GM18868 (cell line): ENCODE results near the gene NPAS2.

Source experiments
- ATAC-seq: cut with Tn5 transposase; IDR thresholded peaks from one replicate; pipeline ENCODE4 v1.9.1; 2021; ENCODE audit warnings: mild to moderate bottlenecking, moderate library complexity; ENCODE audit not compliant: unreplicated experiment

Gene NPAS2, protein sequence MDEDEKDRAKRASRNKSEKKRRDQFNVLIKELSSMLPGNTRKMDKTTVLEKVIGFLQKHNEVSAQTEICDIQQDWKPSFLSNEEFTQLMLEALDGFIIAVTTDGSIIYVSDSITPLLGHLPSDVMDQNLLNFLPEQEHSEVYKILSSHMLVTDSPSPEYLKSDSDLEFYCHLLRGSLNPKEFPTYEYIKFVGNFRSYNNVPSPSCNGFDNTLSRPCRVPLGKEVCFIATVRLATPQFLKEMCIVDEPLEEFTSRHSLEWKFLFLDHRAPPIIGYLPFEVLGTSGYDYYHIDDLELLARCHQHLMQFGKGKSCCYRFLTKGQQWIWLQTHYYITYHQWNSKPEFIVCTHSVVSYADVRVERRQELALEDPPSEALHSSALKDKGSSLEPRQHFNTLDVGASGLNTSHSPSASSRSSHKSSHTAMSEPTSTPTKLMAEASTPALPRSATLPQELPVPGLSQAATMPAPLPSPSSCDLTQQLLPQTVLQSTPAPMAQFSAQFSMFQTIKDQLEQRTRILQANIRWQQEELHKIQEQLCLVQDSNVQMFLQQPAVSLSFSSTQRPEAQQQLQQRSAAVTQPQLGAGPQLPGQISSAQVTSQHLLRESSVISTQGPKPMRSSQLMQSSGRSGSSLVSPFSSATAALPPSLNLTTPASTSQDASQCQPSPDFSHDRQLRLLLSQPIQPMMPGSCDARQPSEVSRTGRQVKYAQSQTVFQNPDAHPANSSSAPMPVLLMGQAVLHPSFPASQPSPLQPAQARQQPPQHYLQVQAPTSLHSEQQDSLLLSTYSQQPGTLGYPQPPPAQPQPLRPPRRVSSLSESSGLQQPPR

DNA sequence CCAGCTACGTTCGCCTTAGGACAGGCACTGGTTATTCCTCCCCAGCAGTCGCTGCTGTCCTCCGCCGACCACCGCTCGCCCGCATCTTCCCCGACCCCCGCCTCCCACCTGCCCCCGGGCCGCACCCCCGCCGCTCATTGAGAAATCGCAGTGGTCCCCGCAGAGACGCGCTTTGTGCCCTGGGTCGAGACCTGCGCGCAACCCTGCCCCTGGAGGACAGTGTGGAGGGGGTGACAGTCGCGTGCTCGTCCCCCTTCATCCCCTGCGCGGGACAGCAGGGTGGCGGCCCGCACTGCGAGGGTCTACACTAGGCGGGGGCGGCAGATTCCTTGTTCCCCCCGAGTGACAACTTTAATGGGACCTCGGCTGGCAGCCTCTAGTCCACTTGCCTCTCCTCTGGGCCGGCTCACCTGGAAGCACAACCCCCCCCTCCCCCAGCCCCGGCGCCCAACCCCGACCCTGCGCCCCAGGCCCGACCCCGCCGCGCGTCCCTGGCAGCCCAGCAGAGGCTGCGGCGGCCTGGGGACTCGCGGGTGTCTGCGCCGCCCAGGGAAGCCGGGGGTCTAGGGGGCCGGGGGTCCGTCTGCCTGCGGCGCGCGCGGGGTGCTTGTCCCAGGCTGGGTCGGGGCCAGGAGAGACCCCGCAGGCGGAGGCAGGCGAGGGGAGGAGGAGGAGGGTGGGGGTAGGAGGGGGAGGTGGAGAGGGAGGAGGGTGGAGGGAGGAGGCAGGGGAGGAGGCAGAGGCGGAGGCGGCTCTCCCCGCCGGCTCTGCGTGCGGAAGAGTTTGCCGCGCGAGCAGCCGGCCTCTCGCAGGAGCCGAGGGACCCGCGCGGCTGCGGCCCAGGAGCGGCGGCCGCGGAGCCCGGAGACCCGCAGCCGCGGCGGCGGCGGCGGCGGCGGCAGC, at the start of gene NPAS2:
Gene NPAS2, plus strand, starts transcription at position 770 of the 903 bp plus-strand sequence. CDS start 84,616 bp downstream, outside the sequence.
- no peak for ATAC-seq

DNA sequence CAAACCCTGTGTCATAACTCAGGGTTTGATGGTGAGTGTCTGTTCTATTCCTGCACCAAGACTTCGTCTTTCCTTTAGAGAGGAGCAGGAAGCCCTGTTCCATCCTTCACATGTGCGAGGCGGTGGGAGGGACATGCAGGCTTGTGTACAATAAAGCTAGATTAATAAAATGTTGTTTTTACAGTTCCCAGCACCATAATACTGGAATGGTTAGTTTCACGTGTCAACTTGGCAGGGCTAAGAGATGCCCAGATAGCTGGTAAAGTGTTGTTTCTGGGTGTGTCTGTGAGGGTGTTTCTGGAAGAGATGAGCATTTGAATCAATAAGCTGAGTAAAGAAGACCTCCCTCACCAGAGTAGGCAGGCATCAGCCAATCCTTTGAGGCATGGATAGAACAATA, 48.8 kb upstream of the NPAS2 start:
- no peak for ATAC-seq

DNA sequence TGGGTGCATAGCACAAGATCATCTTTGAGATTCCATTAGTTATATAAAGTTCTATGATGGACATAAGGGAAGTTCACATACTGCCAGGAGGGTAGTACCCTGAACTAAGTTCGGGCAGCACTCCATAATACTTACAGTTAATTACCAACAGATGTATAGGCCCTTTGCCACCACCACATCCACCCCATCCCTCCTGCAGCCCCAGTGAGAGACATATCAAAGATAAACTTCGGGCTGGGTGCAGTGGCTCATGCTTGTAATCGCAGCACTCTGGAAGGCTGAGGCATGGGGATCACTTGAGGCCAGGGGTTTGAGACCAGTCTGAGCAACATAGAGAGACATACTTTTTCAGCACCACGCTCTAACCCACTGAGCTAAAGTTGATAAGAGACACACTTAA, 46.4 kb upstream of the NPAS2 start:
- no peak for ATAC-seq

DNA sequence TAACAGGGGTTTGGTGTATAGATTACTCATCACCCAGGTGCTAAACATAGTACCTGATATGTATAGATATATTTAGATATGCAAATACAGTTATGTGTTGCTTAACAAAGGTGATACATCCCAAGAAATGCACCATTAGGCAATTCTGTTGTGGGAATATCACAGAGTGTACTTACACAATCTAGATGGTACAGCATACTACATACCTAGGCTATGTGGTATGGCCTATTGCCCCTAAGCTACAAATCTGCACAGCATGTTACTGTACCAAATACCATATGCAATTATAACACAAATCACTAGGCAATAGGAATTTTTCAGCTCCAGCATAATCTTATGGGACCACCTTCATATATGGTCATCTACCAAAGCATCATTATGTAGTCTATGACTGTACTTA, 43.5 kb upstream of the NPAS2 start:
- no peak for ATAC-seq

DNA sequence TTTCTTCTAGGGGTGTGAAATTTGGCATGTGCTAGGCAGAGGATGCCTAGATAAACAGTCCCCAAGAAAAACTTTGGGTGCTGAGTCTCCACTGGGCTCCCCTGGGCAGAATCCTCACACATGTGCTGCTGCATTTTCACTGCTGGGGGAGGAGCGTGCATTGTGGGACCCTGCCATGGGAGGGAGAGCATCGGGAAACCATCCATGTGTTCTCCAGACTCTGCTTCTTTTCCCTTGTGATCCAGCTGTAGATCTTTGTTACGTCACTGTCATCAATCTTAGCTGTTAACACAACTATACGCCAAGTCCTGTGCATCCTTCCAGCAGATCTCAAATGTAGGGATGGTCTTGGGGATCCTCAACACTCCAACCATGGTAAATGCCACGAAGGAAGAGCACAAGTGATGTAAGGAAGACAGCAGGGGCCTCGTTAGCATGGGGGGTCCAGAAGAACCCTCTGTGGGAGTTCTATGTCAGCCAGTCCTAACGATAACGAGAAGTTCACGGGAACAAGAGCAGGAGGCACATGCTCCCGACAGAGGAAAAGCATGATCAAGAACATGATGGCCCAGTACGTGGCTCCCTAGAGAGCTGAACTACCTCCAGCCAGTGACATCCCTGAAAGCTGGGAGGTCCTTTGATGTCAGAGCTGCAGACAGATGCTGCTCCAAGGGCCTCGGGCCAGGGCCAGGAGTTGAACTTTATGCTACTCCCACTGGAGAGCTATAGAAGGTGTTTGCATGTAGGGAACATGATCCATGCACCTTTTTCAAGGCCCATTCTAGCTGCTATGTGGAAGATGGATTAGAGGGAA, 41.1 kb upstream of the NPAS2 start:
- ATAC-seq: no peak

DNA sequence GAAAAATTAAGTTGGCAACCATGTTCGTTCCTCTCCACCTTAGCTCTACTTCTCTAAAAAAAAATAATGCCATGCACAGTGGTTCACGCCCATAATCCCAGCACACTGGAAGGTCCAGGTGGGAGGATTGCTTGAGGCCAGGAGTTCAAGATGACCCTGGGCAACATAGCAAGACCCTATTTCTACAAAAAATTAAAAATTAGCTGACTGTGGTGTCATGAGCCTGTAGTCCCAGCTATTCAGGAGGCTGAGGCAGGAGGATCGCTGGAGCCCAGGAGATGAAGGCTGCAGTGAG, 40.1 kb upstream of the NPAS2 start:
- ATAC-seq: no peak

DNA sequence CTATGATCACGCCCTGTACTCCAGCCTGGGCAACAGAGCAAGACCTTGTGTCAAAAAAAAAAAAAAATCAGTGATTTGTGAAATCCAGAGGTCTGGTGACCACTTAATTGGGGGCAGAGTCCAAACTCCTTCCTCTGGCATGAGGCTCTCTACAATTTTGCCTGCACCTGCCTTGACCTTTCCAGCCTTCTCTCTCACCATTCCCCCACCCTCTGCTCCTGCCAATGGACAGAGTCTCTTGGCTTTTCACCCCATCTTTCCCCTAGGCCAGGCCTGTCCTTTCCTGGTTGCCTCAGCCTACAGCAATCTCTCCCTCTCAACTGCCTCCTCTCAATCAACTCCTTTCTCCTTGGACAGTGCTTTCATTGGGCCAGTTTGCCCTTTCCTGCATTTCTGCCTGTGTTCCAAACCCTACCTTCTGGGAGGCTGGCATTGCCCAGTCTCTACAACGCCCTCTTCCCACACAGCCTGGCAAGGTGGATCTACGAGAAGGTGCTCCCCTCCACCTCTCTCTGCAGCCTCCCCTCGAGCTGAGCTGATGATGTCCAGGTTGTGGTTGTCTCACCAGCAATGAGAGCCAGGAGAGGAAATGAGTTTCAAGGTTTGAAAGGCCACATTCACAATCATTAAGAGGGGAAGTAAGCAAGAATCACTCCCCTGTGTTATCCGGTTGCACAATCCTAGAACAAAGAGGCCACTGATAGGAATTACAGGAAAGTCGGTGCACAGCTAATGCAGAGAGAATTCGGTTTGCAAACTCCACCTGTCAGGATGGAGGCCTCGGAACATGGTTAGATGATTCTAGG, 39.5 kb upstream of the NPAS2 start:
- no peak for ATAC-seq

DNA sequence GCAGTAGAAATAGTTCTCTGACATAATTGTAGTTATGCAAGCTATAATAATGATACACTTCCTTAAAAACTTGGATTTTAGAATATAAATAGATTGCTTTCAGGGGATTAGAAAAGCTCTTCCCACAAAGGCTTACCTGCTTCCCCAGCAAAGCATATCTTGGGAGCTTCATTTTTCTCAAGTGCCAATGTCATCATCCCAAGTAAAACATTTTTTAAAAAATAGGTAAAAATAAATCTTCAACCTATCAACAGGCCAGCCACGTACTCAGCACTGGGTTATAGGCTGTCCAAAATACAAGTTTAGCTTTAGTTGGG, 39.0 kb upstream of the NPAS2 start:
- ATAC-seq: no peak

DNA sequence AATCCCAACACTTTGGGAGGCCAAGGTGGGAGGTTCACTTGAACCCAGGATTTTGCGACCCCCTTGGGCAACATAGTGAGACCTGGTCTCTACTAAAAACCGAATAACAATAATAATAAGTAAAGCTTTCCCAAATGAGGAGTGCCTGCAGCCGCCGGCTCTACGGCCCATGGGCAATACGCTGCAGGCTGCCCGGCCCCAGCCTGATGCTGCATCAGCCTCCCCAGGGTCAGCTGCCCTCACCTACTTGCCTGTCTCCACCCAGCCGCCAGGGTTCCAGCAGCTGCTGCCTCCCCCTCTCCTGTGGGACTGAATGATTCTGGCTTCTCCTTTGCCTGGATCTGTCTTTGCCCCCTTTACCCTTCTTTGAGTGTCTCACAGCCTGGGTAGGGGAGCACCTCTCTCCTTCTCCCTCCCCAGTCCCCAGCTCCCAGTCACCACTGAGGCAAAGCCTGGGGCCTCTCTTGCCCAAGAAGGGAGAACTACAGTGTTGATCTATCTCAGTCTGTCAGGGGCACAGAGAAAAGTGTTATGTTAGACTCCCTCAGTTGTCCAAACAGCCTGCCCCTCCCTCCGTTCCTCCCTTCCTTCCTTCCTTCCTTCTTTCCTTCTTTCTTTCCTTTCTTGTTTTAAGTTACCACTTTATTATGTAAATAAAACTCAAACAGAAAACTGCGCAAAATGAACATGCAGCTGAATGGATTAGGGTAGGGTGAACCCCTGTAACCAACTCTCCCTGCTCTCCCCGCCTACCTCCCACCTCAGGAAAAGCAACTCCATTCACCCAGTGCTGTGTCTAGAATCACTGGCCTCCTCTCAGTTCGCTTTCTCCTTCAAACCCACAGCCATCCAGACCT, 38.2 kb upstream of the NPAS2 start:
- no peak for ATAC-seq

DNA sequence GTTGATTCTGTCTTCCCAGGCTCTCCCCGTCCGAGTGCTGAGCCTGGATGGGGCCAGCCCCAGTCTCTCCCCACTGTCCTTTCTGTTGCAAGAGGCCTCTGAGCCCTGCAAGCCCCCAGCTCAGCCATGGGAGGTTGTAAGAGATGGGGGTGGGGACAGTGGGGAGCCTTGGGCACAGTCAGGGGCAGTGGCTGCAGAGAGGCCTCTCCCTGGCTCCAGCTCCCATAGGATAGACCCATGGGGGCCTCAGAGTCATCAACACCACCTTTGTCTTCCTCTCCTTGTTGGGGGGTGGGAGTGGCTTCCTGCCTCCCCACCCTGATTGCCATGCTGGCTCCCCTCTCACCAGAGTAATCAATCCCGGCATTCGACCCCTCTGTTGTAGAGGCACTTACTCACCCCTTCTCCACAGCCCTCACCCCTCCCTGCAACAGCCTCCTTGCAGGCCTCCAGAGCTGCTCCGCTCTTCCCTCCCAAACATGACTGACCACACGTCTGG, 37.5 kb upstream of the NPAS2 start:
- ATAC-seq: no peak

DNA sequence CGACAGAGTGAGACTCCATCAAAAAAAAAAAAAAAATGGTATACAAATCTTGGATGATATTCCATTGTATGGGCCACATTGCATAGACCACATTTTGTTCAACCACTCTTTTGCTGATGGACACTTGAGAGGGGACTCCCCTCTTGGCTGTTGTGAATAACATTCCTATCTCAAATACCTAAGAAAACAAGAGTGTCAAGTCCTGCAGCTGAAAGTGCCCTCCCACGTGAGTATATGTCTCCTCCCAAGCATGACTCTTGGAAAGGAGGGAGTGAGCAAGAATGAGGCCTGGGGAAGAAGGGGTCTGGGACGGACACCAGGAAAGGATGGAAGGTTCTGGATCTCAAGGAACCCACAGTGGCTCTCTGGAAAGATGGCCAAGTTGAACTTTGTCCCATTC, 36.0 kb upstream of the NPAS2 start:
- ATAC-seq: no peak

DNA sequence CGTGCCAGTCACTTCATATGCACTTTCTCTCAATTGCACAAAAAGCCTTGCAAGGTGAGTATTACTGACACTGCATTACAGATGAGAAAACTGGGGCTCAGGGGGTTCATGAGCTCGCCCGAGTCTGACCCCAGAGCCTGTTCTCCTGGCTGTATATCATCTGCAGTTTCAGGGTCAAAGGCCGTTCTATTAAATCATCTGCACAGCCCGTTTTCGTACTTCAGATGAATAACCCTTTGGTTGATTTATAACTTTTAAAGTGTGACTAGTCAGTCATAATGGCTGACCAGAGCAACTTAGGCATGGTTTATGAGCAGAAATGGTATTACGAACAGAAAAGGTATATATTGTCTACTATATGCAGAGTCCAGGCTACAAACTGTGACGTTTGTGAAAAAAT, 35.3 kb upstream of the NPAS2 start:
- no peak for ATAC-seq

DNA sequence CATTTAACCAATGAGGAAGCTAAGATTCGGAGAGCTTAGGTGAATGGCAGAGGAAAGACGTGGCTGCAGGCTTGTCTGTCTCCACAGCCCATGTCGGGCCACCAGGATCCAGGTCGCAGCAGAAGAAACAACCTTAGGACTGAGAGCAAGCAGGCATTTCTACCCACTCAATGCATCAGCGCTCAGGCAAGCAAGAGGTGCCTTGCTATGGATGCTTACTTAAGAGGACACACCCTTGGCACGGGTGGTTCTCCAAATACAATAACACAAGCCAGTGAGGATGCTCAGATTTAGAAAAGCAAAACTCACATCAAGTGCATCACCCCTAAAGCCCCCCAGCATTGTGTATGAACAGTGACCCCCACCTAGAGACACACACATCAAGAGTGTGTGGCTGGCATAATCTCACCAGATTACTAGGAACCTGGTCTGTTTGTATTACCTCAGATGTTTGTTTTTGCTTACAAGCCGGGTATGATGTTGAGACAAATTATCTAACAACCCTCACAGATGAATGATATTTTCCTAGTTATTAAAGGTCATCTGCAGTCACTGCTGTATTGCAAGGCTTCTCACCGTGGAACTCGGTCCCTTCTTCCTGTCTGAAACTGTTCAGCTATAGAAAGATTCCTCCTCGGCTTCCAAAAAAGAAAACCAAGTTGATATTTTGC, 34.2 kb upstream of the NPAS2 start:
- no peak for ATAC-seq

DNA sequence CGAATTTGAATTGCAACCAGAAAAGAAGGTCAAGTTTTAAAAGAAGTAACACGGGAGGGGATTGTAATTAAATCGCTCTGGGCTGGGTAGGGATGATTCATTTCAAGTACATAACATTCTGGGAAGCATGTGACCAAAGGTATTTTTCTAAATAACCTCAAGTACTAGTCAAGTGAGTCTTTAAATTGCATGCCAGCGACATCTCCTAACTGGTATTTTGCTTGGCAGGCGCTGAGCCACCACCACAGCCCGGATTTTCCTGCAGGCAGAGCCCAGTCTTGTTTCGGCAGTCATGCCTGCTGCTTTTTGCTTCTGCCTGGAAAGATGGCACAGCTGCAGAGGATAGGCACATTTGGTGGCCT, 33.7 kb upstream of the NPAS2 start:
- no peak for ATAC-seq

DNA sequence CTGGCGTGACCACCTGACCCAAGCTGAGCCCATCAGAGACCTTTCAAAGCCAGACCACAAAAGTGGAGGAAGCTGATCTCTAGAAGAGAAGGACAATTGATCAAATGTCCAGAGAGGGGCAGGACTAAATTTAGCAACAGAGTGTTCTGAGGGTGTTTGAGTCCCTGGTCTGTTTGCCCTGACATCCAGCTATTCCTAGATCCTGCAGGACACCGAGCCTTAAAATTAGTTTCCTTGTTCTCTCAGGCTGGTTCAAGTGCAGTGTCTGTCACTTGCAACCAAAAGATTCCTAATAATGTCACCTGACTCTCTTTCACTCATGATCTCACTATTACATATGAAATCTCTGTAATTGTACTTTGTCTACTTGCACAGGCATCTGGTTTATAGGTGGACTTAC, 33.0 kb upstream of the NPAS2 start:
- ATAC-seq: no peak

DNA sequence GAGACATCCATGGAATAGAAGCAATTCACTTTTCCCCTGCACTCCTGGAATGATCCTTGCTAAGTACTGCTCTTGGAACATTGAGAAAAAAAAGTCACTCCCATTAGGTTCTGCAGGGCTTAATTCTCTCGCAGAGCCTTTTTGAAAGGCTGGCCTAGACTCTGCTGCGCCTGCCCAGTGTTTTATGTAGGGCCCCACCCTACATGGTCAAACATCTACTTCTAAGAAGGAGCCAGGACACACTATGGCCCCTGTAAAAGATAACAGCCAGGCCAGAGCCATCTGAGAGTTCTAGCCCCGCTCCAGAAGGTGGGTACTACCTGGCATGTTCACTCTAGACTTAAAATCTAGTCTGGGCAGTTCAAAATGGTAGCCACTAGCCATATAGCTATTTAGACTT, 30.6 kb upstream of the NPAS2 start:
- no peak for ATAC-seq

DNA sequence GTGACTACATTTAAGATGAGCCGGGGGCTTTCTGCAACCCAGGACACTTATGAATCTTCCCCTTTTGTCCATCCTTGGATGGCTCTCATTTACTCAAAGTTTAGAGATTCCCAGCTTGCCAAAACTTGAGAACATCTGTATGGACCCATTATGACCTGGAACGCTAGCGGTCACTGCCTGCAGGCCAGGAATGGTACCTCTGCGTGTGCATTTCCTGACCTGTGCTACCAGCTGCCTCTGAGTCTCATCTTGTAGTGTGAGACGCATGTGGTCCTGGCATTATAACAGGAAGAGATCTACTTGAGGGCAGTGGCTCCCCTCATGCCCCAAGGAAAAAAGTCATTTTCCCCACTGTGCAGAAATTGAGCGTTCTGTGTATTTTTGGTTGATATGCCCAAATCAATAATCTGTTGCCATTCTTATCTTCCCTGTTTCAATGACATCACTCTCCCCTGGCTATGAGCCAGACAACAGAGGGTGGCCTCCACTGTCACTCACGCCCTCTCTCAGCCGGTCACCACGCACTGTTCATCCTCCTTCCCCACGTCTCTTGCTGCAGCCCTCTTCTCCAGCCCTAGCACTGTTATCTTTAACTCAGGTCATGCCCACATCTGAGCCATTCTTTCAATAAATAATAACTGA, 28.5 kb upstream of the NPAS2 start:
- ATAC-seq: no peak

DNA sequence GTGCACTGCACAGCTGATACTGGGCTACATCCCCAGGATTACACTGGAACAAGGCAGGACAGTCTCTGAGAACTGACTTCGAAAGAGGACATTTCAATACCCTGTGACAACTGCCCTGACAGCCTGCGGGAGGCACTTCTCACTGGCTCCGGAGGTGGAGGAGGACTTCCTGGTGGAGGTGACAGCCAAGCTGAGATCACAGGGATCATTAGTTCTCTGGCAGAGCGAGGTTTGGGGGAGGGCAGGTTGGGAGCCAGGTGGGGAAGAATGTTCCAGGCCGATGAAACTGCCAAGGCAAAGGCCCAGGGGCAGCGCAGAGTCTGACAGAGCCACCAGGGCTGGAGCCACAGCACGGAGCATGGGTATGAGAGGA, 28.0 kb upstream of the NPAS2 start:
- no peak for ATAC-seq
